ENCODE results near the gene NMNAT2.
"Not testable (repeated sequence)": the region's sequence is repeated elsewhere in the genome, so short reads cannot be mapped to it uniquely, and the experiment has no call there.

The NMNAT2 gene

GRCh38 chr1:183417772-183418491 is at the start of gene NMNAT2:
Gene NMNAT2 (minus strand): TSS chr1:183418380. CDS start chr1:183418267, 113 bp downstream.
- DNase-seq = no peak

GRCh38 chr1:183467687-183468086 is 49.5 kb upstream of the NMNAT2 start:
- DNase-seq = no peak

GRCh38 chr1:183466781-183467180 is 48.6 kb upstream of the NMNAT2 start:
- DNase-seq = no peak

DNA sequence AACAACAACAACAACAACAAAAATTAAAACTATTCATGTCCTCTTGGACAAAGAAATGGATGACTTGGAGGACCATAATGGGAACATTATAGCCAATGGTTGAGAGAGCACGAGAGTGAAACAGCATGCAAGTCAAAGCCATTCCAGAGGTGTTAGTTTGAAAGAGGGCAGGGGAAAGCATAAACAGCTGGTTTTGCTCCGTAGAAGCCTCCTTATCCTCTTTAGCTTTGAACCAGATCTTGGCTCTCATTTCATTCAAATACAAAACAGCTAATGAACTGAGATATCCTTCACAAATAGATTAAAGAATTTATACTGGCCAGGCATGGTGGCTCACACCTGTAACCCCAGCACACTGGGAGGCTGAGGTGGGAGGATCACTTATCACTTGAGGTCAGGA is 45.4 kb upstream of the NMNAT2 start:
- DNase-seq = no peak

- no peak for DNase-seq
These were observed 43.2 kb upstream of the NMNAT2 start for GRCh38 chr1:183461350-183461749.

DNA sequence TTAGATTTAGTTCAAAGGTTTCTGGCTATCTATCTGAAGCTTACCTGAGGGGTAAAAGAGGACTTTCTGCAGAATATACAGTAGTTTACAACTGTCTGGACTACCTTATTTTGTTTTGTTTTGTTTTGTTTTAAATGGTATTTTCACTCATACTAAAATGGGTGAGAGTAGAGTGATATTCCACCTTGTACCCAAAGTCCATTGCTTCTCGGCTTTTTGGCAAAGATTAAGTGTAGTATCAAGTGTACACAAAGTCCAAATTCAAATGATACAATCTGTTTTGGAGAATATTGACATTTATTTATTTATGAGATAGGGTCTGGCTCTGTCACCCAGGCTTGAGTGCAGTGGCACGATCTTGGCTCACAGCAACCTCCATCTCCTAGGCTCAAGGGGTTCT is 42.4 kb upstream of the NMNAT2 start:
- DNase-seq = no peak

GRCh38 chr1:183457449-183457848 is 39.3 kb upstream of the NMNAT2 start:
- DNase-seq = no peak

- DNase-seq = no peak
These were observed 38.6 kb upstream of the NMNAT2 start for GRCh38 chr1:183456826-183457225.

DNA sequence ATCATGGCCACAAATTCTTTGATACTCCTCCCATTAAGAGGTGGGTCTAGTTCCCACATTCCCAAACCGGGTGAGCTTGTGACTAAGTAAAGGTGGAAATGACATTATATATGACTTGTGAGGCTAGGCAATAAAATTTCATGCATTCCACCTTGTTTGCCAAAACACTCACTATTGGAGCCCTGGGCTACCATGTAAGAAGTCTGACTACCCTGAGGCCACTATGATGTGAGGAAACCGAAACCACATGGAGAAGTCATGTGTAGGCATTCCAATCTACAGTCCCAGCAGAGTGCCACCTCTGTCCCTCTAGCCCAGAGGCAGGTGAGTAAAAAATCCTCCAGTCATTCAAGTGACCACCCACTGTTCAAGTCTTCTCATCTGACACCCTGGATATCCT is 36.2 kb upstream of the NMNAT2 start:
- no peak for DNase-seq

DNA sequence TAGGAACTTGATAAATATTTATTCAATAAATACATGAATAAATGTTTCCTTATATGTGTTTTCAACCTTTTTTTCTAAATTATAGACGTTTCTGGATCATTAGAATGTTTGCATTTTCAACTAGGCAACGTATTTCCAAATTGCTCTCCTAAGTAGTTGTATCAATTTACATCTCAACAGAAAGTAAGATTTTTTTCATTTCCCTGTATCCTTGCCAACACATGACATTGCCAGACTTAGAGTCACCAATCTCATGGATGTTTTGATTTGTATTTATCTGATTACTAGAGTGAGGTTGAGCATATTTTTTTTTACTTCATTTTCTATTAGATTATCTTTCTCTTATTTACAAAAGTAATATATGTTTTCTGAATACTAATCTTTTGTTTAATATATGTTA is 31.9 kb upstream of the NMNAT2 start:
- no peak for DNase-seq

DNA sequence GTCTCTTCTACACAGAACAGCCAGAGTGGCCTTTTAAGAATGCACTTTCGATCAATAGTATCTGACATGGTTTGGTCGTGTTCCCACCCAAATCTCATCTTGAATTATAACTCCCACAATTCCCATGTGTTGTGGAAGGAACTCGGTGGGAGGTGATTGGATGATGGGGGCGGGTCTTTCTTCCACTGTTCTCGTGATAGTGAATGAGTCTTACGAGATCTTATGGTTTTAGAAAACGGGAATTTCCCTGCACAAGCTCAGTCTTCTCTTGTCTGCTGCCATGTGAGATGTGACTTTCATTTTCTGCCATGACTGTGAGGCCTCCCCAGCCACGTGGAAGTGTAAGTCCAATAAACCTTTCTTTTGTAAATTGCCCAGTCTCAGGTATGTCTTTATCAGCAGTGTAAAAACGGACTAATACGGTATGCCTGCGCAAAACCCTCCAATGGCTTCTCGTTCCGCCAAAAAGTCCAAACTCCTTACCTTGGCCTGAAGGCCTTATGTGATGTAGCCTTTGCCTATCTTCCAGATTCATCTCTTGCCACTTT is 31.1 kb upstream of the NMNAT2 start:
- DNase-seq = no peak

DNA sequence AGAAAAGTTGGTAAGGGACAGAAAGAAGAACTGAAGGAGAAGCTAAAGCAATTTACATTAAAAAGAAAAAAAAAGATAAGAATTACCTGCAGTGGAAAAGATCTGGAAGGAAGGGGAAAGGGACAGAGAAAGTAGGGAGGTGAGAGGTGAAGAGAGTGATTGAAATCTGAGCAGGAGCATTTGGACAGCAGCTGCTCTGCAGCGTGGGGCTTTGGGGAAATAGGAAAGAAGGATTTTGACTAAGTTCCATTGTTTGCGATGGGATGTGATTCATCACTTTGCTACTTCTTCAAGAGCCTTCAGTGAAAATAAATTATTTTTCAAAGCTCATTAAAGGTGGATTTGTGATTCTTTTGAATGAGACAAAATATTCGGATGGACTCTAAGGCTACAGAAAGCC is 26.1 kb upstream of the NMNAT2 start:
- DNase-seq = no peak

DNA sequence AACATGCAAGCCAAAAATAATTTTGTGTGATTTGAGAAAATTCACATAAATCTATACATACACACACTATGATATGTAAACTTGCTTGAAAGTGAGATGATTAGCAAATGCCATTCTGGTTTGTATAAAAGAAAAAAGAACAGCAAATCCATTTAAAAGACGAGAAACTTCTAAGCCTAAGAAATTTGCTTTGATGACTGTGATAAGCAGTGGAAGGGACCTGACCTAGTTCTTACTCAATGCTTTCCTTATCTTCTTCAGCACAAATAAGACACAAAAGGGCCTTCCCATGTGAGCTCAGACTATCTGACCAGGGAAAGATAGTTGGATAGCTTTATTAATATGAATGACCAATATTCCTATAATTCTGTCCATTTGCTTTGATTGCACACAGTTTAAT is 25.3 kb upstream of the NMNAT2 start:
- no peak for DNase-seq

- DNase-seq = no peak
These were observed 24.8 kb upstream of the NMNAT2 start for GRCh38 chr1:183443011-183443410.

- DNase-seq = no peak
These were observed 19.9 kb upstream of the NMNAT2 start for GRCh38 chr1:183438060-183438459.

DNA sequence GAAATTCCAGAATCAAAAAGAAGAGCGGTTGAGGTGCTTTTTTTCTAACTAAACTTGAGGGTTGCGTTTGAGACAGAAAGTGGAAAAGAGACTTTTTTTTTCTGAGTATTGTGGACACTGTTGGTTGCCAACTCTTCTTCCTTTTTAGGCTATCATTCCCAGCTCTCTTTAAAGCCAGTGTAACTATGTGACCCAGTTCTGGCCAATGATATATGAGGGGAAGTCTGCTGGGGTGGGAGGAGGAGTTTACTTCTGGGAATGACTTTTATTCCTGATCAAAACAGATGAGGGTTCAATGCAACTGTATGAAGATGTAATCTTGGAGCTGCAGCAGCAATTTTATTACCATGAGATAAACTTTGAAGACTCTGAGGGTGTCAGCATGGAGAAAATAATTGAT is 17.3 kb upstream of the NMNAT2 start:
- DNase-seq = no peak

DNA sequence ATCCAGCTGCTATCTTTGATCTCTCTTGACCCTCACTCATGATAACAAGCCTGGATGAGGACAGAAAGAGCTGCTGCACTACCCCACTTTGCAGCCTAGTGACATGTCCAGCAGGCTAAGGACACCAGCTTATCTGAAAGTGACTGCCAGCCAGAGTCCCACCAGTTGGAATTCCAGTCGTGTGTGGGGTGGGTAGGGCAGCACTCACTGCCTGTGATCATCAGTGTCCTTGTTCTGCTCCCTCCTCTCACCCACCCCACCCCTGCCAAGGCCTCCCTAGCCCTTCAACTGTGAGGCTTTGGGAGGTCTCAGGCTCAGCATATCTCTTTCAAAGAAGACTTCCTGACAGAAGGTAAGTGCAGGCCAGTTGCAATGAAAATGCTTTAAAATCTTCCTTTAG is 15.5 kb upstream of the NMNAT2 start:
- no peak for DNase-seq

DNA sequence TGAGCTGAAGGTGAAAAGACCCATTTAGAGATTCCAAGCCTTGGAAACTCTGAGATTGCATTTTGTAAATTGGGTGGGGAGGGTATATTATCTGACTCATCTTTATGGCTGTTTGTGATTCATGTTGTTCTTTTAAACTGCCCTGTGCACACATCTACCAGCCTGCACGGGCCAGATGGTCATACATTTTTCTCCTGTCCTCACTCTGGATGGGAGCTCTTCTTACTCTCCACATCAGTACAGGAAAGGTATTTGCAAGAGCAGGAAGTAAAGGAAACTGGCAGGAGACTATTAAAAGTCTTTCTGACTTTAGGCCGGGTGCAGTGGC is 14.3 kb upstream of the NMNAT2 start:
- no peak for DNase-seq

DNA sequence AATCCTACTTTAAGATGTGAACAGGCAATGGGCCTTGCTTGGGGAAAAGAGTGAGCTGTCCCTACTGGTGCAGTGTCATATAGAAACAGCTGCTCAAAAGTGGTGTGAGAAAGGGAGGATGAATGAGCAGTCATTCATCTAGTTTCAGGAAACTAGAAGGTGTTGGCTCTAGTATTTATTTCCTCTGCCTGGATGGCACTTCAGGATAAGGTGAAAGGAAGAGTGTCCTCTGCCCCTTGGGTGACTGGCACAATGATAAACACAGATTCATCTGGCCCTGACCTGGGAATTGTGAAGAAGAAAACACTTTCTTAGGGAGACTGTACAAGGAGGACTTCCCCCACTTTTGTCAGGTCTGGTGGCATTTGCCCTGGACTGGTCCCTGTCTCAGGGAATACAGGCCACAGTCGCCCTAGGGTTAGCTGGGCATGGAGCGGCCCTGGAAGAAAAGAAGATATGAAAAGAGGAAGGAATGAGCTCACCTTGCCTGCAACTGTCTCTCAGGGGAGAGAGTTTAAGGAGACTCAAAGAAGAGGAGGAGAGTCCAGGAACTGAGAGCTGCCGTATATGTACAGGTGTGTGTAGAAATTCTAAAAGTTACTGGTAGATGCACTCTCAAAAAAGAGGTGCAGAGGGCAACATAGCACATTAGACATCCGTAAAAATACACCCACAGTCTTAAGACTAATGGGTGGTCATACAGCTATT is 13.8 kb upstream of the NMNAT2 start:
- no peak for DNase-seq

DNA sequence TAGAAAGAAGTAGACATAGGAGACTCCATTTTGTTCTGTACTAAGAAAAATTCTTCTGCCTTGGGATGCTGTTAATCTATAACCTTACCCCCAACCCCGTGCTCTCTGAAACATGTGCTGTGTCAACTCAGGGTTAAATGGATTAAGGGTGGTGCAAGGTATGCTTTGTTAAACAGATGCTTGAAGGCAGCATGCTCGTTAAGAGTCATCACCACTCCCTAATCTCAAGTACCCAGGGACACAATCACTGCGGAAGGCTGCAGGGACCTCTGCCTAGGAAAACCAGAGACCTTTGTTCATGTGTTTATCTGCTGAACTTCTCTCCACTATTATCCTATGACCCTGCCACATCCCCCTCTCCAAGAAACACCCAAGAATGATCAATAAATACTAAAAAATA is 9.4 kb upstream of the NMNAT2 start:
- DNase-seq = not testable (repeated sequence)

DNA sequence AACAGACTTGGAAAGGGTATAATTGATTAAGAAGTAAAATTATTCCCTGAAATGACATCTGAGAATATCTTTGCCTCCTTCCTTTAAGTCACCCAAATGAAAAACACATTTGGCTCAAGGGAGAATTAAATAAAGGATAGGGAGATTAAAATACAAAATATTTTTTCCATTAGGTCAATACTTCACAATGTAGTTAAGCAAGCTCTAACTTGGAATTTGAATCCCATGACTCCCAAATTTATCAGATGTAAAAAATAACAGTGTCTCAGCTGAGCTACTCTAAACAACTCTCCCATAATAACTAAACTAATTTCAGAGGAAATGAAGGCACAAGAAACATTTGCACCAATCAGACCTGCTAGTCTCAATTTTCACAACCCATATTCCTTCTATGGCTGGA is 6.5 kb upstream of the NMNAT2 start:
- DNase-seq = no peak

GRCh38 chr1:183423541-183423940 is 5.4 kb upstream of the NMNAT2 start:
- DNase-seq = no peak

DNA sequence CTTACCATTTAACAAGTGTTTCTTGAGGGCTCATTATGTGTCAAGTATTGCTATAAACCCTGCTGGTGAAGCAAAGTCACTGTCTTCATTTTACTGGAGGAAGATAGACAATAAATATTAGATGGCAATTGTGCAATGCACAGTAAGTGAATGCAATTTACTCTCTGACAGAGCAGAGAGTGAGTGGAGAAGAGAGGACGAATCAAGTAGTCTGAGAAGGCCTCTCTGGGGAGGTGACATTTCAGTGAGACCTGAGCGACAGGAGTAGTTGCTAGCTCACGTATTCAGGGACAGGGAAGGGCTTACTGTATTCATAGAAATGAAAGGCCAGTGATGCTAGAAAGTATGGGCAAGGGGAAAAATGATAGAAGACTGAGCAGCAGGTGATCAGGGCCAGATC is 1.2 kb upstream of the NMNAT2 start:
- DNase-seq = no peak

- DNase-seq = no peak
These were observed 516 bp upstream of the NMNAT2 start for GRCh38 chr1:183418696-183419095.
